SK-N-SH treated with all-trans-retinoic acid at 6 μM for 48 hours (cell line): ENCODE results near the gene USP13.

Experiments
- ATAC-seq: fragments of 200-7000 bp; cut with Tn5 transposase; 3 replicates; pipeline ENCODE4 v1.9.1; 2020; ENCODE audit warnings: mild to moderate bottlenecking, moderate library complexity
- ARNTL ChIP-seq: fragments of 450-650 bp; formaldehyde crosslinking; IDR thresholded peaks from 2 replicates; pipeline ENCODE4 v1.5.0; 2020; ENCODE audit warnings: low read depth, mild to moderate bottlenecking, moderate library complexity, borderline replicate concordance
- BACH2 ChIP-seq: fragments of 250-450 bp; sonication (Bioruptor Pico); IDR thresholded peaks from 2 replicates; pipeline ENCODE4 v1.9.0; 2021; ENCODE audit warnings: mild to moderate bottlenecking, borderline replicate concordance
- CREB5 ChIP-seq: fragments of 250-450 bp; sonication (Bioruptor Pico); IDR thresholded peaks from 2 replicates; pipeline ENCODE4 v1.5.1; 2020; ENCODE audit warnings: low read depth, mild to moderate bottlenecking, moderate library complexity
- CSDC2 ChIP-seq: fragments of 250-450 bp; sonication (Bioruptor Pico); IDR thresholded peaks from 2 replicates; pipeline ENCODE4 v1.5.0; 2020; ENCODE audit warnings: mild to moderate bottlenecking, moderate library complexity
- CSRNP3 ChIP-seq: fragments of 250-450 bp; sonication (Bioruptor Pico); IDR thresholded peaks from 2 replicates; pipeline ENCODE4 v1.5.1; 2021; ENCODE audit warnings: mild to moderate bottlenecking, moderate library complexity
- ESRRG ChIP-seq: fragments of 250-450 bp; sonication (Bioruptor Pico); IDR thresholded peaks from 2 replicates; pipeline ENCODE4 v1.6.1; 2021; ENCODE audit warnings: mild to moderate bottlenecking
- OSR1 ChIP-seq: fragments of 250-450 bp; sonication (Bioruptor Pico); IDR thresholded peaks from 2 replicates; pipeline ENCODE4 v1.8.0; 2022; ENCODE audit warnings: moderate library complexity, mild to moderate bottlenecking, inconsistent platforms
- PATZ1 ChIP-seq: fragments of 250-450 bp; sonication (Bioruptor Pico); IDR thresholded peaks from 2 replicates; pipeline ENCODE4 v1.8.0; 2020; ENCODE audit warnings: mild to moderate bottlenecking, moderate library complexity, borderline replicate concordance
- POU6F1 ChIP-seq: fragments of 250-450 bp; sonication (Bioruptor Pico); IDR thresholded peaks from 2 replicates; pipeline ENCODE4 v1.8.0; 2021; ENCODE audit warnings: low read depth, mild to moderate bottlenecking, moderate library complexity, borderline replicate concordance
- PPARA ChIP-seq: fragments of 250-450 bp; sonication (Bioruptor Pico); IDR thresholded peaks from 2 replicates; pipeline ENCODE4 v1.5.0; 2020; ENCODE audit warnings: mild to moderate bottlenecking, borderline replicate concordance
- RARB ChIP-seq: fragments of 250-450 bp; sonication (Bioruptor Pico); IDR thresholded peaks from 2 replicates; pipeline ENCODE4 v1.8.0; 2021; ENCODE audit warnings: mild to moderate bottlenecking, moderate library complexity
- TCF4 ChIP-seq: fragments of 250-450 bp; sonication (Bioruptor Pico); IDR thresholded peaks from 2 replicates; pipeline ENCODE4 v1.8.0; 2021; ENCODE audit warnings: mild to moderate bottlenecking, moderate library complexity, borderline replicate concordance
- TOX ChIP-seq: fragments of 250-450 bp; sonication (Bioruptor Pico); IDR thresholded peaks from 2 replicates; pipeline ENCODE4 v1.8.0; 2021; ENCODE audit warnings: mild to moderate bottlenecking, moderate library complexity, borderline replicate concordance
- TSHZ2 ChIP-seq: fragments of 250-450 bp; sonication (Bioruptor Pico); IDR thresholded peaks from 2 replicates; pipeline ENCODE4 v1.5.0; 2020; ENCODE audit warnings: mild to moderate bottlenecking, moderate library complexity
- ZFP3 ChIP-seq: fragments of 250-450 bp; sonication (Bioruptor Pico); IDR thresholded peaks from 2 replicates; pipeline ENCODE4 v1.5.0; 2020; ENCODE audit warnings: mild to moderate bottlenecking, moderate library complexity
- ZFP30 ChIP-seq: fragments of 450-650 bp; formaldehyde crosslinking; IDR thresholded peaks from 2 replicates; pipeline ENCODE4 v1.5.0; 2022; ENCODE audit warnings: mild to moderate bottlenecking, moderate library complexity
- ZNF565 ChIP-seq: fragments of 450-650 bp; formaldehyde crosslinking; conservative IDR thresholded peaks from 2 replicates; pipeline ENCODE4 v1.5.0; 2020; ENCODE audit warnings: low read depth, mild to moderate bottlenecking, moderate library complexity
- ZNF8 ChIP-seq: fragments of 450-650 bp; formaldehyde crosslinking; IDR thresholded peaks from 2 replicates; pipeline ENCODE4 v1.5.0; 2020; ENCODE audit warnings: mild to moderate bottlenecking, moderate library complexity

The USP13 gene

GRCh38 chr3:179812096-179812382 is 159.2 kb downstream of the USP13 start:
- TF ChIP-seq ESRRG (CRISPR knock-in tag), result no peak
- TF ChIP-seq ZNF565 (CRISPR knock-in tag), result no peak
- no peak for TF ChIP-seq RARB (CRISPR knock-in tag)
- no peak for TF ChIP-seq ARNTL (CRISPR knock-in tag)
- no peak for TF ChIP-seq ZFP3
- no peak for TF ChIP-seq TSHZ2
- no peak for TF ChIP-seq PATZ1 (CRISPR knock-in tag)
- no peak for TF ChIP-seq ZNF8
- TF ChIP-seq TOX (CRISPR knock-in tag), result no peak
- no peak for TF ChIP-seq CSDC2 (CRISPR knock-in tag)
- TF ChIP-seq CSRNP3 (CRISPR knock-in tag), result no peak
- no peak for TF ChIP-seq POU6F1 (CRISPR knock-in tag)
- TF ChIP-seq, all 23 proteins: peak for 0
- ATAC-seq, result no peak

- ATAC-seq, result no peak
- TF ChIP-seq OSR1, result no peak
Measured at GRCh38 chr3:179819379-179819778, 166.5 kb downstream of the USP13 start.

GRCh38 chr3:179822296-179822695 is 169.5 kb downstream of the USP13 start:
- peak; percentile 23; the same call in 1 of the 2 replicates for TF ChIP-seq TCF4 (CRISPR knock-in tag)
- no peak for TF ChIP-seq ZFP30 (CRISPR knock-in tag)
- no peak for ATAC-seq

GRCh38 chr3:179825527-179826246 is 172.8 kb downstream of the USP13 start:
- ATAC-seq, result no peak
- TF ChIP-seq PPARA (CRISPR knock-in tag), result no peak
- TF ChIP-seq CSDC2 (CRISPR knock-in tag), result no peak
- TF ChIP-seq PATZ1 (CRISPR knock-in tag), result no peak
- no peak for TF ChIP-seq ZNF565 (CRISPR knock-in tag)
- no peak for TF ChIP-seq RARB (CRISPR knock-in tag)
- TF ChIP-seq TCF4 (CRISPR knock-in tag), result peak; percentile 34; the same call in 1 of the 2 replicates

- ATAC-seq, result no peak
- TF ChIP-seq BACH2 (CRISPR knock-in tag) (no peak), OSR1 (no peak), PATZ1 (CRISPR knock-in tag) (no peak), CREB5 (CRISPR knock-in tag) (no peak)
Measured at GRCh38 chr3:179826247-179826637, 173.4 kb downstream of the USP13 start.
